Astrocyte (in vitro differentiated cells and primary cell): ENCODE data around the gene TEX51. TPM values are rescaled to one million over a fixed set of nuclear protein-coding genes. Genes with fewer than 3 reads are reported as not detected.

ENCODE experiments used
- DNase-seq: peaks from one replicate; pipeline ENCODE4 v3.0.0-alpha.2; 2010; ENCODE audit warnings: low read depth
- FAIRE-seq: peaks from 2 replicates; lab custom pipeline; 2011; peaks lifted over from hg19 to GRCh38; lab: Jason Lieb, UNC
- H2AFZ ChIP-seq: 2 replicates; pipeline ENCODE4 v1.6.0; 2012; ENCODE audit warnings: low read depth, low read length, inconsistent platforms
- H3K27ac ChIP-seq: 2 replicates; pipeline ENCODE4 v1.5.1; 2011; ENCODE audit warnings: low read depth, low read length, inconsistent platforms
- H3K27me3 ChIP-seq: 2 replicates; pipeline ENCODE4 v1.6.0; 2011; ENCODE audit warnings: low read length, inconsistent platforms; ENCODE audit not compliant: insufficient read depth
- H3K36me3 ChIP-seq: 2 replicates; pipeline ENCODE4 v1.5.1; 2011; ENCODE audit warnings: low read length, inconsistent platforms; ENCODE audit not compliant: insufficient read depth
- H3K4me1 ChIP-seq: 2 replicates; pipeline ENCODE4 v1.5.1; 2011; ENCODE audit warnings: low read length, inconsistent platforms; ENCODE audit not compliant: insufficient read depth
- H3K4me2 ChIP-seq: 2 replicates; pipeline ENCODE4 v1.6.0; 2012; ENCODE audit warnings: low read length, inconsistent platforms
- H3K4me3 ChIP-seq: 2 replicates; pipeline ENCODE4 v1.5.1; 2011; ENCODE audit warnings: low read depth, mild to moderate bottlenecking, low read length, inconsistent platforms; ENCODE audit not compliant: insufficient read depth
- H3K79me2 ChIP-seq: 2 replicates; pipeline ENCODE4 v1.6.0; 2012; ENCODE audit warnings: mild to moderate bottlenecking, low read length, inconsistent platforms; ENCODE audit not compliant: insufficient read depth
- H3K9ac ChIP-seq: 2 replicates; pipeline ENCODE4 v1.6.0; 2012; ENCODE audit warnings: mild to moderate bottlenecking, low read length, inconsistent platforms
- H3K9me3 ChIP-seq: 2 replicates; pipeline ENCODE4 v1.5.1; 2012; ENCODE audit warnings: low read depth, mild to moderate bottlenecking, low read length, inconsistent platforms; ENCODE audit not compliant: insufficient read depth
- H4K20me1 ChIP-seq: 2 replicates; pipeline ENCODE4 v1.6.0; 2012; ENCODE audit warnings: low read length, inconsistent platforms; ENCODE audit not compliant: insufficient read depth
- H3K27ac Mint-ChIP-seq: one replicate; pipeline ENCODE4 v1.8.0; 2021; ENCODE audit warnings: mild to moderate bottlenecking, mixed read lengths; ENCODE audit not compliant: unreplicated experiment
- H3K27me3 Mint-ChIP-seq: one replicate; pipeline ENCODE4 v1.8.0; 2021; ENCODE audit warnings: low read depth, mixed read lengths; ENCODE audit not compliant: unreplicated experiment
- H3K36me3 Mint-ChIP-seq: one replicate; pipeline ENCODE4 v1.8.0; 2021; ENCODE audit warnings: low read depth, mixed read lengths; ENCODE audit not compliant: unreplicated experiment
- H3K4me1 Mint-ChIP-seq: one replicate; pipeline ENCODE4 v1.8.0; 2021; ENCODE audit warnings: low read depth, mixed read lengths; ENCODE audit not compliant: unreplicated experiment
- H3K4me3 Mint-ChIP-seq: one replicate; pipeline ENCODE4 v1.8.0; 2021; ENCODE audit warnings: mild to moderate bottlenecking, moderate library complexity, mixed read lengths; ENCODE audit not compliant: unreplicated experiment
- H3K9me3 Mint-ChIP-seq: one replicate; pipeline ENCODE4 v1.8.0; 2021; ENCODE audit warnings: mild to moderate bottlenecking, mixed read lengths; ENCODE audit not compliant: unreplicated experiment
- EZH2 ChIP-seq: IDR thresholded peaks from 2 replicates; pipeline ENCODE4 v1.6.1; 2012; ENCODE audit warnings: mild to moderate bottlenecking, low read length, inconsistent platforms; ENCODE audit not compliant: insufficient read depth
- total RNA-seq: library from RNA; stranded (reverse); gene quantifications from 2 replicates; pipeline ENCODE4 v1.2.1, GENCODE V29; 2021
- TF ChIP-seq, protein P1 (sequence below): IDR thresholded peaks from 2 replicates; pipeline ENCODE4 v1.5.1; 2011; ENCODE audit warnings: low read depth, mild to moderate bottlenecking, inconsistent platforms, low read length, moderate library complexity; ENCODE audit not compliant: insufficient read depth

TEX51 gene
- total RNA-seq, 1 donor from 2014 or later: not detected

DNA sequence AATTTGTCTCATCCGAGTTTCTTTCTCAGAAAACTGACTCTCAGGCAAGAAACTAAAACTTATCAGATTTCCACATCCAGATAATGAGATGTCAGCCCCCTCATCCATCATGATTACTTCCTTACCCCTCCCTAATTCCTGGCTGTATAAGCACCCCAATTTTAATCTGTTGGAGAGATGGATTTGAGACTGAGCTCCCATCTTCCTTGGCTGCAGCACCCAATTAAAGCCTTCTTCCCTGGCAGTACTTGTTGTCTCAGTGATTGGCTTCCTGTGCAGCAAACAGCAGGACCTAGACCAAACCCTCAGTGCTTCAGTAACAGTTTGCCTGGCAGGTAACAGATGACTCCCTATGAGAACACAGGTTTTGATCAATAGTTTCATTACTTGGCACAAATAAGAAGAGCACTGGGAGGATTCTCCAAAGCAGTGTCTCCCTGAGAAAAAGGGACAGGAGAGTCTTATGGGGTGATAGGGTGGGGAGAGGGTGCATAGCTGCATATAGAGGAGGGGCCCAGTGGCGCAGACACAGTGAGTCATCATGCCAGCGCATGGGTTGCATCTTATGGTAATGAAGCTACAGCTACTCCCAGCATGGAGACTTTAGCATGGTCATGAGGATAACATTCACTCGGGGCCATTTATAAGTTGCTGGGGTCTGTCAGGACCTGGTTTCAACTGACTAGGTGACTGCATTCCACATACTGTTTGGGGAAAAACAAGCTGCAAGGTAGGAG lies 45.1 kb downstream of the TEX51 start:
- peaks cover 21% of the 10 kb centered on the region for H3K27me3 Mint-ChIP-seq
- Histone ChIP-seq H2AFZ (no peak overlapping the region), H3K9me3 (peaks cover 8% of the 10 kb centered on the region), H3K4me2 (no peak overlapping the region), H3K4me3 (no peak overlapping the region), H3K79me2 (no peaks in the 10 kb centered on the region), H3K27me3 (no peaks in the 10 kb centered on the region), H3K4me1 (no peaks in the 10 kb centered on the region), H3K27ac (no peak overlapping the region), H3K9ac (no peak overlapping the region), H4K20me1 (no peaks in the 10 kb centered on the region), H3K36me3 (no peaks in the 10 kb centered on the region)
- no peak overlapping the region for H3K4me3 Mint-ChIP-seq
- TF ChIP-seq, protein P1, sequence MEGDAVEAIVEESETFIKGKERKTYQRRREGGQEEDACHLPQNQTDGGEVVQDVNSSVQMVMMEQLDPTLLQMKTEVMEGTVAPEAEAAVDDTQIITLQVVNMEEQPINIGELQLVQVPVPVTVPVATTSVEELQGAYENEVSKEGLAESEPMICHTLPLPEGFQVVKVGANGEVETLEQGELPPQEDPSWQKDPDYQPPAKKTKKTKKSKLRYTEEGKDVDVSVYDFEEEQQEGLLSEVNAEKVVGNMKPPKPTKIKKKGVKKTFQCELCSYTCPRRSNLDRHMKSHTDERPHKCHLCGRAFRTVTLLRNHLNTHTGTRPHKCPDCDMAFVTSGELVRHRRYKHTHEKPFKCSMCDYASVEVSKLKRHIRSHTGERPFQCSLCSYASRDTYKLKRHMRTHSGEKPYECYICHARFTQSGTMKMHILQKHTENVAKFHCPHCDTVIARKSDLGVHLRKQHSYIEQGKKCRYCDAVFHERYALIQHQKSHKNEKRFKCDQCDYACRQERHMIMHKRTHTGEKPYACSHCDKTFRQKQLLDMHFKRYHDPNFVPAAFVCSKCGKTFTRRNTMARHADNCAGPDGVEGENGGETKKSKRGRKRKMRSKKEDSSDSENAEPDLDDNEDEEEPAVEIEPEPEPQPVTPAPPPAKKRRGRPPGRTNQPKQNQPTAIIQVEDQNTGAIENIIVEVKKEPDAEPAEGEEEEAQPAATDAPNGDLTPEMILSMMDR: no peak
- no peak for TF ChIP-seq EZH2
- H3K36me3 Mint-ChIP-seq: peaks cover 5% of the 10 kb centered on the region
- DNase-seq: no peak
- H3K9me3 Mint-ChIP-seq: peaks cover 19% of the 10 kb centered on the region
- no peak for FAIRE-seq
- no peak overlapping the region for H3K27ac Mint-ChIP-seq
- H3K4me1 Mint-ChIP-seq: peaks cover 3% of the 10 kb centered on the region

DNA sequence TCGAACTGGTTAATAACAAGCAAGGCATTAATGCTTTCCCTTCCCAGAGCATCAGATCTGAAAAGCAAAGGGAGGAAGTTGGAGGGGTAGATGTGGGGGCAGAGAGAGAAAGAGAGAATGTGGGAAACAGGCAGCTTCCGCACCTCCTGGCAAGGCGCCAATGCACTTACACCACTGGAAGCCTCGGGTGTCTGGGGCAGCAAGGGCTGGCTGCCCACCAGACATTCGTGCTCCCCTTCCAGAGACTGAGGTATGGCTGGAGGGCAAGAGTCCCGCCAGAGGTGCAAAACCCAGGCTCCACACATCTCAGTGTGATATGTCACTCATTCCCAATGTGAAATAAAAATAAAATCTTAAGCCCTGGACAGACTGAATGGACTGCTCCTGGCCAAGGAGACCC lies 46.4 kb downstream of the TEX51 start:
- H3K4me2 ChIP-seq: no peak overlapping the region
- no peak overlapping the region for H3K4me3 ChIP-seq
- peaks cover 3% of the 10 kb centered on the region for H3K4me1 Mint-ChIP-seq
- no peak overlapping the region for H3K9ac ChIP-seq
- DNase-seq: no peak
- no peaks in the 10 kb centered on the region for H3K36me3 ChIP-seq
- H3K4me3 Mint-ChIP-seq: no peak overlapping the region
- H3K4me1 ChIP-seq: no peaks in the 10 kb centered on the region
- no peak overlapping the region for H3K27ac ChIP-seq
- no peaks in the 10 kb centered on the region for H4K20me1 ChIP-seq
- TF ChIP-seq, protein P1: no peak
- no peak for TF ChIP-seq EZH2
- no peaks in the 10 kb centered on the region for H3K79me2 ChIP-seq
- peaks cover 19% of the 10 kb centered on the region for H3K27me3 Mint-ChIP-seq
- peaks cover 19% of the 10 kb centered on the region for H3K9me3 Mint-ChIP-seq
- no peak for FAIRE-seq
- no peak overlapping the region for H2AFZ ChIP-seq
- peaks cover 8% of the 10 kb centered on the region for H3K9me3 ChIP-seq
- H3K27ac Mint-ChIP-seq: no peak overlapping the region
- peaks cover 5% of the 10 kb centered on the region for H3K36me3 Mint-ChIP-seq
- no peaks in the 10 kb centered on the region for H3K27me3 ChIP-seq
